ENCODE results near the gene SIK2. TPM values are rescaled to one million over a fixed set of nuclear protein-coding genes. Genes with fewer than 3 reads are reported as not detected.
"Not testable (repeated sequence)": the region's sequence is repeated elsewhere in the genome, so short reads cannot be mapped to it uniquely, and the experiment has no call there.

The SIK2 gene
- total RNA-seq, 1 experiment from 2014 or later, result 13.9 TPM

DNA sequence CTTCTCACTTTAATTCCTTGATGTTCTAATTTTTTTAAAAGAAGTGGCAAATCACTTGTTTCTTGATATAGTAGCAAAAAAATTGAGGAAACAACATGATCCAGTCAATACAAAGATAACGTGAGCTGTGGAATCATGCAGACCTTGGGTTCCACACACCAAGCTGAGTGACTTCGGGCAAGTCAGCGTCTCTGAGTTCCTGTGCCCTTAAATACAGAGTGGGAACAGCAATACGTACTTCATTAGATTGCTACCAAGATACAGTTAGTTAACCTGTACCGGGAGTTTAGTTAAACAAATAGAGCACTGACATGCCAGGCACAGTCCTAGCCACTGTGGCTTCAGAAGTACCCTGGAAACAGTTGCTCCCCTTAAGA lies 105.4 kb downstream of the SIK2 start:
- no TSS peak for BruUV-seq (replicated peaks)
- intact Hi-C loops (cut with micrococcal nuclease; ENCODE audit: unreplicated experiment), result loop anchor here (5.0 kb wide), 1 partner anchor 100 kb away; no protein-coding TSS in a partner anchor
- Mint-ChIP-seq H3K36me3 (ENCODE audit: insufficient read depth, unreplicated experiment) (peaks cover 17% of the 10 kb centered on the region), H3K9me3 (ENCODE audit: low read depth, unreplicated experiment) (no peaks in the 10 kb centered on the region), H3K27ac (ENCODE audit: unreplicated experiment) (no peak overlapping the region), H3K27me3 (ENCODE audit: unreplicated experiment) (no peaks in the 10 kb centered on the region), H3K4me1 (ENCODE audit: low read depth, unreplicated experiment) (peaks cover 15% of the 10 kb centered on the region), H3K4me3 (ENCODE audit: low read depth, unreplicated experiment) (no peak overlapping the region)
- CTCF ChIA-PET, result no interaction called here
- TF ChIP-seq, protein P1, sequence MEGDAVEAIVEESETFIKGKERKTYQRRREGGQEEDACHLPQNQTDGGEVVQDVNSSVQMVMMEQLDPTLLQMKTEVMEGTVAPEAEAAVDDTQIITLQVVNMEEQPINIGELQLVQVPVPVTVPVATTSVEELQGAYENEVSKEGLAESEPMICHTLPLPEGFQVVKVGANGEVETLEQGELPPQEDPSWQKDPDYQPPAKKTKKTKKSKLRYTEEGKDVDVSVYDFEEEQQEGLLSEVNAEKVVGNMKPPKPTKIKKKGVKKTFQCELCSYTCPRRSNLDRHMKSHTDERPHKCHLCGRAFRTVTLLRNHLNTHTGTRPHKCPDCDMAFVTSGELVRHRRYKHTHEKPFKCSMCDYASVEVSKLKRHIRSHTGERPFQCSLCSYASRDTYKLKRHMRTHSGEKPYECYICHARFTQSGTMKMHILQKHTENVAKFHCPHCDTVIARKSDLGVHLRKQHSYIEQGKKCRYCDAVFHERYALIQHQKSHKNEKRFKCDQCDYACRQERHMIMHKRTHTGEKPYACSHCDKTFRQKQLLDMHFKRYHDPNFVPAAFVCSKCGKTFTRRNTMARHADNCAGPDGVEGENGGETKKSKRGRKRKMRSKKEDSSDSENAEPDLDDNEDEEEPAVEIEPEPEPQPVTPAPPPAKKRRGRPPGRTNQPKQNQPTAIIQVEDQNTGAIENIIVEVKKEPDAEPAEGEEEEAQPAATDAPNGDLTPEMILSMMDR (IDR thresholded peaks at IDR 0.05; ENCODE audit: unreplicated experiment), result no peak
- no peak for DNase-seq

DNA sequence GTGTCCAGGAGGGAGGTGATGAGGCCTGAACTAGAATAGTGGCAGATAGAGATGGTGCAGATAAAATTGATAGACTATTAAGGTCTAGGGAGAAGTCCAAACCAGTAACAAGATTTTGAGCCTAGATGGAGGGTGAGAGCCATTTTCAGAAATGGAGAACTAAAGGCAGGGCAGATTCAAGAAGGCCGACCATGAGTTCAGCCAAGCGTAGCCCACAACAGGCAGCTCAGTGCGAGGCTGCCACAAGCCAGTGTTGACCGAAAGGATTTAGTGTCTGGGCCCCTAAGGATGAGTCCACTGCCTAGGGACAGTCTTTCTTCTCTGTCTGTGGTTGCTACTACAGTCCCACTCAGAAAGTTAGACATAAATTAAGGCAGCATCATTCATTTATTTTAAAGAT lies 112.3 kb downstream of the SIK2 start:
- BruUV-seq (replicated peaks), result no TSS peak
- CTCF ChIA-PET, result no interaction called here
- H3K27ac Mint-ChIP-seq (ENCODE audit: unreplicated experiment), result no peak overlapping the region
- DNase-seq, result no peak
- H3K4me1 Mint-ChIP-seq (ENCODE audit: low read depth, unreplicated experiment), result peaks cover 18% of the 10 kb centered on the region
- TF ChIP-seq, protein P1 (IDR thresholded peaks at IDR 0.05; ENCODE audit: unreplicated experiment), result no peak
- no peaks in the 10 kb centered on the region for H3K9me3 Mint-ChIP-seq (ENCODE audit: low read depth, unreplicated experiment)
- peaks cover 19% of the 10 kb centered on the region for H3K36me3 Mint-ChIP-seq (ENCODE audit: insufficient read depth, unreplicated experiment)
- no peak overlapping the region for H3K4me3 Mint-ChIP-seq (ENCODE audit: low read depth, unreplicated experiment)
- H3K27me3 Mint-ChIP-seq (ENCODE audit: unreplicated experiment), result no peaks in the 10 kb centered on the region
- intact Hi-C loops (cut with micrococcal nuclease; ENCODE audit: unreplicated experiment), result no loop called here

DNA sequence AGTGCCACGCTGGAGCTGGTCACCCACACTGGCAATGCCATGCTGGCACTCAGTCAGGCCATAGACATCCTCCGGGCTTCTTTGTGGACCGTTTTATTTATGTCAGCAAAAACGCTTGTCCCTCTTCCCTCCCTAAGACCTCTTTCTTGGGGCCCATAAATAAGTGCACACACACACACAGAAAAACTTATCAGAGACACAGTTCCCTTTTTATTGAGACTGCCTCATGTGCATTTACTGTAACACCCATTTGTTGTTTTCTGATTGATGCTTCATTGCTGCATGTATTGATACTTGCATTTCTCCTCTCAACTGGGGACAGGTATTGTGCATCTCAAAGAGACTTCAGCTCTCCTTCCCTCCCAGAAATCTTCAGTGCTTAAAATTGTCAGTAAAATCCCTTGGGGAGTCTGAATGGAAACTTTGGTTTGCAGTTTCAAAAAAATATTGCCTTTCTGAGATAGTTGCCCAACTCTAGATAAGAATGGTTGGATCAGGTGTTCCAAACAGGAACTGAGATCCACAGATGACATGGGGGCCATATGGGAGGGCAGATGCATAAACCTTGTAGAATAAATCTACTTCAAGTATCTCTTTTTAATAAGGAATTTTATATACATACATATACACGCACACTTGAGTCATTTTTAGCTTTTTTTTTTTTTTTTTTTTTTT lies 113.0 kb downstream of the SIK2 start:
- Mint-ChIP-seq H3K27ac (ENCODE audit: unreplicated experiment) (no peak overlapping the region), H3K36me3 (ENCODE audit: insufficient read depth, unreplicated experiment) (peaks cover 25% of the 10 kb centered on the region), H3K9me3 (ENCODE audit: low read depth, unreplicated experiment) (no peaks in the 10 kb centered on the region), H3K4me1 (ENCODE audit: low read depth, unreplicated experiment) (peaks cover 18% of the 10 kb centered on the region), H3K27me3 (ENCODE audit: unreplicated experiment) (no peaks in the 10 kb centered on the region), H3K4me3 (ENCODE audit: low read depth, unreplicated experiment) (no peak overlapping the region)
- intact Hi-C loops (cut with micrococcal nuclease; ENCODE audit: unreplicated experiment), result loop anchor here (5.0 kb wide), 1 partner anchor 113 kb away; the partner anchor contains the start of gene SIK2
- BruUV-seq (replicated peaks), result no TSS peak
- CTCF ChIA-PET, result no interaction called here
- TF ChIP-seq, protein P1 (IDR thresholded peaks at IDR 0.05; ENCODE audit: unreplicated experiment), result no peak
- DNase-seq, result no peak

DNA sequence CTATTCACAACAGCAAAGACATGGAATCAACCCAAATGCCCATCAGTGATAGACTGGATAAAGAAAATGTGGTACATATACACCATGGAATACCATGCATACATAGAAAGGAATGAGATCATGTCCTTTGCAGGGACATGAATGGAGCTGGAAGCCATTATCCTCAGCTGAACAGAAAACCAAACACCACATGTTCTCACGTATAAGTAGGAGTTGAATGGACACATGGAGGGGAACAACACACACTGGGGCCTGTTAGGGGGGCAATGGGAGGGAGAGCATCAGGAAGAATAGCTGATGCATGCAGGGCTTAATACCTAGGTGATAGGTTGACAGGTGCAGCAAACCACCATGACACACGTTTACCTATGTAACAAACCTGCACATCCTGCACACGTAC lies 115.4 kb downstream of the SIK2 start:
- intact Hi-C loops (cut with micrococcal nuclease; ENCODE audit: unreplicated experiment), result loop anchor here (5.0 kb wide), 1 partner anchor 115 kb away; the partner anchor contains the start of gene SIK2
- Mint-ChIP-seq H3K27ac (ENCODE audit: unreplicated experiment) (peak overlapping the region; percentile 47), H3K4me1 (ENCODE audit: low read depth, unreplicated experiment) (peaks cover 18% of the 10 kb centered on the region), H3K36me3 (ENCODE audit: insufficient read depth, unreplicated experiment) (peaks cover 23% of the 10 kb centered on the region)
- H3K4me3 Mint-ChIP-seq (ENCODE audit: low read depth, unreplicated experiment); BruUV-seq (replicated peaks); DNase-seq; CTCF ChIA-PET; H3K27me3 Mint-ChIP-seq (ENCODE audit: unreplicated experiment); H3K9me3 Mint-ChIP-seq (ENCODE audit: low read depth, unreplicated experiment): not testable (repeated sequence)

DNA sequence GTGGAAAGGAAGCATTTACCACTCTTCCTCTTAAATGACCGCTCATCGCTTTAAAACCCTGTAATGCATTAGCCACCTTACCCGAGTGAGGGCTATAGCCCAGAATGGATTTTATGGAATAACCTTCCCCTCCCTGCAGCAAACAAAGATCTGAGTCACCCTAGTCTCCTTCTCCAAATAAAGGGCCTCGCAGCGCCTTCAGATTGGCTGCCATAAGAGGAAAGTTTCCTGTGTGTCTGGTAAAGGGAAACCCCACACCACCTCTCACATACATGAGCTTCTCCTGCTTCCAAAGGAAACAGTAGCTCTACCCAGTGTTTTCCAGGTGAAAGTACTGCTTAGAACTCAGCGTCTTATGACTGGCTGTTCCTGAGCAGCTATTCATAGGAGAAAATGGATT lies 116.2 kb downstream of the SIK2 start:
- H3K36me3 Mint-ChIP-seq (ENCODE audit: insufficient read depth, unreplicated experiment), result peaks cover 23% of the 10 kb centered on the region
- intact Hi-C loops (cut with micrococcal nuclease; ENCODE audit: unreplicated experiment), result loop anchor here (5.0 kb wide), 1 partner anchor 116 kb away; the partner anchor contains the start of gene SIK2
- no peaks in the 10 kb centered on the region for H3K9me3 Mint-ChIP-seq (ENCODE audit: low read depth, unreplicated experiment)
- peaks cover 18% of the 10 kb centered on the region for H3K4me1 Mint-ChIP-seq (ENCODE audit: low read depth, unreplicated experiment)
- BruUV-seq (replicated peaks), result no TSS peak
- peak overlapping the region; percentile 21 for H3K27ac Mint-ChIP-seq (ENCODE audit: unreplicated experiment)
- peak; percentile 44 for DNase-seq
- no peak overlapping the region for H3K4me3 Mint-ChIP-seq (ENCODE audit: low read depth, unreplicated experiment)
- TF ChIP-seq, protein P1 (IDR thresholded peaks at IDR 0.05; ENCODE audit: unreplicated experiment), result no peak
- H3K27me3 Mint-ChIP-seq (ENCODE audit: unreplicated experiment), result no peaks in the 10 kb centered on the region
- CTCF ChIA-PET, result interaction anchor here (1.0 kb wide), 1 partner anchor 114 kb away, joined by 3 read pairs; no protein-coding TSS in a partner anchor

Data from Calu3 (cell line).